HEK293T (cell line): ENCODE data around the gene CFHR3.
"Not testable (repeated sequence)": the region's sequence is repeated elsewhere in the genome, so short reads cannot be mapped to it uniquely, and the experiment has no call there.

ENCODE experiments used
- CTCF ChIA-PET: fragments of 350-600 bp; formaldehyde crosslinking; extraction: SDS; loops from one replicate; lab custom pipeline; 2021; ENCODE audit warnings: antibody characterized with exemption, inconsistent platforms; lab: Yijun Ruan, JAX
- POLR2A ChIA-PET: fragments of 350-600 bp; formaldehyde crosslinking; extraction: SDS; loops from one replicate; lab custom pipeline; 2020; ENCODE audit warnings: antibody characterized with exemption, inconsistent platforms; lab: Yijun Ruan, JAX
- DNase-seq: peaks from one replicate; pipeline ENCODE4 v3.0.0; 2012; ENCODE audit warnings: mixed read lengths; ENCODE audit errors: extremely low spot score
- ARNT ChIP-seq: fragments of 450-650 bp; IDR thresholded peaks from 2 replicates; pipeline ENCODE4 v1.6.1; 2017; ENCODE audit warnings: mild to moderate bottlenecking
- BHLHE40 ChIP-seq: fragments of 450-650 bp; IDR thresholded peaks from 2 replicates; pipeline ENCODE4 v1.6.1; 2016; ENCODE audit warnings: mild to moderate bottlenecking, moderate library complexity, borderline replicate concordance
- CTBP1 ChIP-seq: fragments of 450-650 bp; IDR thresholded peaks from 2 replicates; pipeline ENCODE4 v1.6.1; 2016; ENCODE audit warnings: borderline replicate concordance
- ELF4 ChIP-seq: fragments of 450-650 bp; IDR thresholded peaks from 2 replicates; pipeline ENCODE4 v1.6.1; 2017; ENCODE audit warnings: antibody characterized with exemption
- FOXA1 ChIP-seq: fragments of 450-650 bp; IDR thresholded peaks from 2 replicates; pipeline ENCODE4 v1.6.1; 2016; ENCODE audit warnings: mild to moderate bottlenecking
- FOXK2 ChIP-seq: fragments of 450-650 bp; IDR thresholded peaks from 2 replicates; pipeline ENCODE4 v1.6.1; 2016; ENCODE audit warnings: mild to moderate bottlenecking
- FOXM1 ChIP-seq: fragments of 450-650 bp; IDR thresholded peaks from 2 replicates; pipeline ENCODE4 v1.6.1; 2017; ENCODE audit warnings: mild to moderate bottlenecking, borderline replicate concordance
- HDGF ChIP-seq: fragments of 450-650 bp; IDR thresholded peaks from 2 replicates; pipeline ENCODE4 v1.6.1; 2017; ENCODE audit warnings: antibody characterized with exemption, borderline replicate concordance
- L3MBTL2 ChIP-seq: fragments of 450-650 bp; conservative IDR thresholded peaks from 2 replicates; pipeline ENCODE4 v1.6.1; 2016; ENCODE audit warnings: mild to moderate bottlenecking
- LEF1 ChIP-seq: fragments of 450-650 bp; IDR thresholded peaks from 2 replicates; pipeline ENCODE4 v1.6.1; 2017; ENCODE audit warnings: mild to moderate bottlenecking, borderline replicate concordance
- NFRKB ChIP-seq: fragments of 450-650 bp; IDR thresholded peaks from 2 replicates; pipeline ENCODE4 v1.6.1; 2016; ENCODE audit warnings: mild to moderate bottlenecking, moderate library complexity
- SP1 ChIP-seq: fragments of 450-650 bp; IDR thresholded peaks from 2 replicates; pipeline ENCODE4 v1.6.1; 2017
- SUZ12 ChIP-seq: fragments of 450-650 bp; IDR thresholded peaks from 2 replicates; pipeline ENCODE4 v1.6.1; 2016; ENCODE audit warnings: mild to moderate bottlenecking
- TARDBP ChIP-seq: fragments of 450-650 bp; IDR thresholded peaks from 2 replicates; pipeline ENCODE4 v1.6.1; 2016
- ZNF384 ChIP-seq: fragments of 450-650 bp; IDR thresholded peaks from 2 replicates; pipeline ENCODE4 v1.6.1; 2016
- TF ChIP-seq, protein P1 (sequence below): fragments of 450-650 bp; IDR thresholded peaks from 2 replicates; pipeline ENCODE4 v1.6.1; 2016

Gene CFHR3

DNA sequence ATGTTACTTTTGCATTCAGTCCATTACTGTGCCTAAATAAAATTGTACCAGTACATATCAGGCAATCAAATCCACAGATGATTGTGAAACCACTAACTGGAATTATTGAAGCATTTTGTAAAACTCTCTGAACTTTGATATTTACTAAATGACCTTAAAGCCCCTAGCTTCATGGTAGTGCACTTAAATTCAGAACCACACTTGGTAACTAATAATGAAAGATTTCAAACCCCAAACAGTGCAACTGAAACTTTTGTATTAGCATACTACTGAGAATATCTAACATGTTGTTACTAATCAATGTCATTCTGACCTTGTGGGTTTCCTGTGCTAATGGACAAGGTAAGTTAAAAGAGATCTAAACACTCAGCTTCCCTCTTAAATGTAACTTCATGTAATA is at the start of gene CFHR3:
Gene CFHR3, plus strand, starts transcription at position 238 of the 400 bp plus-strand sequence. Its CDS starts 47 bp downstream, at position 285.
- DNase-seq: no peak
- TF ChIP-seq, protein P1, sequence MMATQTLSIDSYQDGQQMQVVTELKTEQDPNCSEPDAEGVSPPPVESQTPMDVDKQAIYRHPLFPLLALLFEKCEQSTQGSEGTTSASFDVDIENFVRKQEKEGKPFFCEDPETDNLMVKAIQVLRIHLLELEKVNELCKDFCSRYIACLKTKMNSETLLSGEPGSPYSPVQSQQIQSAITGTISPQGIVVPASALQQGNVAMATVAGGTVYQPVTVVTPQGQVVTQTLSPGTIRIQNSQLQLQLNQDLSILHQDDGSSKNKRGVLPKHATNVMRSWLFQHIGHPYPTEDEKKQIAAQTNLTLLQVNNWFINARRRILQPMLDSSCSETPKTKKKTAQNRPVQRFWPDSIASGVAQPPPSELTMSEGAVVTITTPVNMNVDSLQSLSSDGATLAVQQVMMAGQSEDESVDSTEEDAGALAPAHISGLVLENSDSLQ: no peak
- TF ChIP-seq ELF4 (no peak), HDGF (no peak), TARDBP (no peak), BHLHE40 (no peak)
- CTCF ChIA-PET: interaction anchor here (0.6 kb wide), 1 partner anchor 1441 kb away, joined by 3 read pairs; no protein-coding TSS in a partner anchor
- POLR2A ChIA-PET: no interaction called here

DNA sequence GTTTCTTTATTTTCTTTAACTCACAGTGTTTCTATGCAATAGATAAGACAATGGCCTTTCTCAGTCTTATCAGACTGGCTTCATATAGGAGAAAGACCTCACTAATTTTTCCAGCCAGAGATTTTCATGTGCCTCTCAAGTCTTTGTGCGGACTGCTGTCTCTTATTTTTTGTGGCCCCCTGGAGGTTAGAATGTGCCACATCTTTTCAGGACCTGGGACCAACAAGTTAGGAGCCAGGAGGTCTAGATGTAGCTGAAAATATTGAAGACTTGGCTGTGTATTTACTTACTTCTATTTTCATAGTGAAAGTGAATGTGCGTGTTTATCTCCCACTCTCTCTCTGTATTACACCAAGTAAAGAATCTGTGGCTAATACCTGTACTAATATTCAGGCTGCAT is 42.1 kb upstream of the CFHR3 start:
- CTCF ChIA-PET: no interaction called here
- peak; percentile 13 for DNase-seq
- POLR2A ChIA-PET: no interaction called here
- TF ChIP-seq ARNT (no peak), FOXK2 (no peak), TARDBP (no peak), BHLHE40 (no peak), SUZ12 (no peak), ELF4 (no peak), FOXA1 (no peak), LEF1 (no peak), SP1 (no peak), ZNF384 (no peak), FOXM1 (no peak)

DNA sequence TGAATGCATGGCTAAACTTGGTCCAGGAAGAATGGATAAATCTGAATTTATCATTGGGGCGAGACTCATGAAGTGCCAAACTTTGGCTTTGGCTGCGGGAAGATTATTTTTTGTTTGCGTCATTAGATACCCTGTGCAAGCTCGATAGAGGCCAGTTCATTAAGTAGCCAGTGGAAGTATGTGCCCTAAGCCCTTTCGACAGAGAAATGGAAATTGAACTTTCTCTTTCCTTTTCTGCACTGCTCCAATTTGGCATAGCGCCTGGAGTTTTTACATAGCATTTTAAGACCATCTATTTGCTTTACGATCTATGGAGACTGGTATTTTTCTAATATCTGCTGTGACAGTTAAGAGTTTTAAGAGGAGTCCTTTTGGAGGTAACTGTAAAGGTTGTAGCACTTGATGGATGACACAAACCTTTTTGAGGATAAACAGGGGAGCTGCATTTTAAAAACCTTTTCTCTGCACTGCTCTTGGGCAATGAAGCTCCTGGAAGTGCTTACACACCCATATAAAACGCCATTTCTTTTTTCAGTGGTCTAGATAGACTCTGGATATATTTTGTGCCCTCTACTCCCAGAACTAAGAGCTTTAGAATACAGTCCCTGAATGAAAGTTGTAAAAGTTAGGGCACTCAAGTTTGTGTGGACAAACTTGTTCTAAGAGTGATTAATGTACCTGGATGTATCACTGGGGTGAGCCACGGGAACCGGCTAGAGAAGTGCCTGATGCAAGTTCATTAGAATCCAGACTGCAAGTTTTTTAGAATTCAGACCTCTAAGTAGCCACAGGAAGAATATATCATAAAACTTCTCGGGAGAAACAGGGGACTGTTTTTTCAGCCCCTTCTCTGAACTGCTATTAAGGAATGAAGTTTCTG is 41.3 kb upstream of the CFHR3 start:
- CTCF ChIA-PET: no interaction called here
- POLR2A ChIA-PET: no interaction called here
- no peak for DNase-seq
- TF ChIP-seq FOXM1 (no peak), FOXK2 (no peak), TARDBP (no peak), SUZ12 (no peak), NFRKB (no peak), BHLHE40 (no peak), LEF1 (no peak), ELF4 (no peak), ARNT (no peak), SP1 (no peak), HDGF (no peak)
- TF ChIP-seq, protein P1: no peak

DNA sequence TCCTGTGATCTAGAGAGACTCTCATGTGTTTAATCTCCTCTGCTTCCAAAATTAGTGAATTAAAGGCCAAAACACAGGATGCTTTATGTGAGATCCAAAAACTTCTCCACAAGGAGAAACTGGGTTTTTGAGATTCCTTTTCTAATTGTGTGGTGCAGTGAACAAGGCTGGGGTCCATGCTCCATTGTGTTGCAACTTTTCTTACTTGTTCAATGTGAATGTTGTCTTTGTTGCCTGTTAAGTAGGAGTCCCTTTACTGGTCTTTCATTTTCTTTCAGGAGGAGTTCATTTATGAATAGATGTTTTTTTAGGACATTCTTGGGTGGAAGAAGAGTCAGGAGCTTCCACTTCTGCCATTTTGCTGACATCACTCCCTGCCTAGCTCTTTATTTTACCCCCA is 40.6 kb upstream of the CFHR3 start:
- no peak for DNase-seq
- TF ChIP-seq FOXK2 (no peak), NFRKB (no peak), ZNF384 (no peak), HDGF (no peak), ELF4 (no peak), LEF1 (no peak), L3MBTL2 (no peak), TARDBP (no peak), FOXM1 (no peak), CTBP1 (no peak), SUZ12 (no peak), ARNT (no peak), BHLHE40 (no peak)
- TF ChIP-seq, protein P1: no peak
- ChIA-PET POLR2A (no interaction called here), CTCF (no interaction called here)

DNA sequence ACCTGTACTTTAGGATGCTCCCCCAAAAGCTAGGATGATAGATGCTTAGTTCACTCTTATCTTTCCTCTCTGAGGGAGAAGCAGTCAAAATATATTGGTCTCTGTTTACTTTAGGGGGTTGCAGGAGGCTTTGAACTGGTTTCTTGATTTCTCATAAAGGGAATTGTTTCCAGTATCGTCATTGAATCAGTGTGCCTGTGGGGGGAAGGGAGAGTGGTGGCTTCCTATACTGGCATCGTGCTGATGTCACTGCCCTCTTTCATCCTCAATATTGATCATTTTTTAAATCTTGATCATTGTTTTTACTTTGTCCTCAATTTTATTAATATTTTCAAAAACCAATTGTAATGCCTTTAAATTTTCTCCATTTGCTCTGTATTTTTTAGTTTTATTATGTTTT is 40.2 kb upstream of the CFHR3 start:
- no peak for DNase-seq
- no peak for TF ChIP-seq LEF1
- TF ChIP-seq ELF4: no peak
- TF ChIP-seq ARNT: no peak
- TF ChIP-seq FOXM1: no peak
- TF ChIP-seq, protein P1: no peak
- TF ChIP-seq BHLHE40: no peak
- TF ChIP-seq NFRKB: no peak
- TF ChIP-seq ZNF384: no peak
- no peak for TF ChIP-seq HDGF
- no peak for TF ChIP-seq FOXK2
- no peak for TF ChIP-seq L3MBTL2
- TF ChIP-seq SP1: no peak
- TF ChIP-seq SUZ12: no peak
- TF ChIP-seq CTBP1: no peak
- TF ChIP-seq TARDBP: no peak
- CTCF ChIA-PET: no interaction called here
- POLR2A ChIA-PET: no interaction called here

DNA sequence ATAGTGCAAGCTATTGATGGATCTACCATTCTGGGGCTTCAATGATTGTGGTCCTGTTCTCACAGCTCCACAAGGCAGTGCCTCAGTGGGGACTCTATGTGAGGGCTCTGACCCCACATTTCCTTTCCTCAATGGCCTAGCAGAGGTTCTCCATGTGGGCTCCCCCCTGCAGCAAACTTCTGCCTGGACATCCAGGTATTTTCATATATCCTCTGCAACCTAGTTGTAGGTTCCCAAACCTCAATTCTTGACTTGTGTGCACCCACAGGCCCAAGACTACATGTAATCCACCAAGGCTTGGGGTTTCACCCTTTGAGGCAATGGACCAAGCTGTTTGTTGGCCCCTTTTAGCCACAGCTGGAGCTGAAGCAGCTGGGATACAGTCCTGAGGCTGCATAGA is 35.9 kb upstream of the CFHR3 start:
- ChIA-PET POLR2A (no interaction called here), CTCF (no interaction called here)
- no peak for DNase-seq
- TF ChIP-seq BHLHE40 (no peak), FOXA1 (no peak)

DNA sequence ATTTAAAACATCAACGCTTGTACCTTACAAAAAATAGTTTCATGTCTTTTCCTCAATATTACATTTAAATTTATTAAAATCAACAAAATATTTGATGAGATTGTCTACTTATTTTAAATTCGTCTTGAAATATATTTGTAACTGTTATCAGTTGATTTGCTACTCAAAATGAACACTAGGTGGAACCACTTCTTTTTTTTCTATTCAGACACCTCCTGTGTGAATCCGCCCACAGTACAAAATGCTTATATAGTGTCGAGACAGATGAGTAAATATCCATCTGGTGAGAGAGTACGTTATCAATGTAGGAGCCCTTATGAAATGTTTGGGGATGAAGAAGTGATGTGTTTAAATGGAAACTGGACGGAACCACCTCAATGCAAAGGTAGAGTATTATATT is 31.4 kb upstream of the CFHR3 start:
- POLR2A ChIA-PET, CTCF ChIA-PET: not testable (repeated sequence)
- DNase-seq: peak; percentile 13

DNA sequence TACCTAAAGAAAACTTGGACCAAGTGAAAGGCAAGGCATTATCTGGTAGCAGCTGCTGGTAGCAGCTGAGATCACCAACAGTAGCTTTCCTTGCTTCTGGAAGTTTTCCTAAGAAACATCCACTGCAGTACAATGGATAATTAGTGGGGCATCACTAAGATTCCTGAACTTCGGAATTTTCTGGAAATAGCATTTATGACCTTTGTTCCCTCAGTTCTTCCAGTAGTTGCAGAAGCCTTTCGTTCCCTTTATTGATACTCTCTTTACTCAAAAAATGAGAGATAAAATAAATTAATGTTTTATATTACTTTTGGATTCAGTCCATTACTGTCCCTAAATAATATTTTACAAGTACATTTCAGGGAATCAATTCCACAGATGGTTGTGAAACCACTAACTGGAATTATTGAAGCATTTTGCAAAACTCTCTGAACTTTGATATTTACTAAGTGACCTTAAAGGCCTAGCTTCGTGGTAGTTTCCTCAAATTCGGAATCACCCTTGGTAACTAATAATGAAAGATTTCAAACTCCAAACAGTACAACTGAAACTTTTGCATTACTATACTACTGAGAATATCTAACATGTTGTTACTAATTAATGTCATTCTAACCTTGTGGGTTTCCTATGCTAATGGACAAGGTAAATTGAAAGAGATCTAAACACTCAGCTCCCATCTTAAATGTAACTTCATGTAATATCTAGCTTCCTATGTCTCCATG is 9.5 kb upstream of the CFHR3 start:
- DNase-seq, POLR2A ChIA-PET, CTCF ChIA-PET: not testable (repeated sequence)

DNA sequence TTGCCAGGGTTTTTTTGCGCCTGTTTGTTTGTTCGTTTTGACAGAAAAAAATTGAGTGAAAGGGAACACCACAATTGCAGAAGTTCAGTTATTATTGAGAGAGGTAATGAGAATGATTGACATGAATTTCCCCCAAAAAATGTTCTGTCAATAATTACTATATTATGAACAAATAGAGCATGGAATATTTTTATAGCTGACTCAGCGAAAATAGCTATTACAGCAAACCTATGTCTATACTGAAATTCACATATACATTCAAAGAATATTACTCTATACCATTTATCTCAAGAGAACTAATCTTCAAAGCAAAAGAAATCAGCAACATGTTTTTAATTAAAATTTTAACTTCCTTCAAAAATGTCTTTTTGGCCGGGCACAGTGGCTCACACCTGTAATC is 4.8 kb upstream of the CFHR3 start:
- CTCF ChIA-PET, POLR2A ChIA-PET, DNase-seq: not testable (repeated sequence)
